SK-N-SH treated with all-trans-retinoic acid at 6 μM for 48 hours (cell line): ENCODE measurements around the gene NPLOC4.

Experiments used
- ATAC-seq: fragments of 200-7000 bp; cut with Tn5 transposase; 3 replicates; pipeline ENCODE4 v1.9.1; 2020; ENCODE audit warnings: mild to moderate bottlenecking, moderate library complexity
- ARNTL ChIP-seq: fragments of 450-650 bp; formaldehyde crosslinking; IDR thresholded peaks from 2 replicates; pipeline ENCODE4 v1.5.0; 2020; ENCODE audit warnings: low read depth, mild to moderate bottlenecking, moderate library complexity, borderline replicate concordance
- BACH2 ChIP-seq: fragments of 250-450 bp; sonication (Bioruptor Pico); IDR thresholded peaks from 2 replicates; pipeline ENCODE4 v1.9.0; 2021; ENCODE audit warnings: mild to moderate bottlenecking, borderline replicate concordance
- CREB5 ChIP-seq: fragments of 250-450 bp; sonication (Bioruptor Pico); IDR thresholded peaks from 2 replicates; pipeline ENCODE4 v1.5.1; 2020; ENCODE audit warnings: low read depth, mild to moderate bottlenecking, moderate library complexity
- CSRNP3 ChIP-seq: fragments of 250-450 bp; sonication (Bioruptor Pico); IDR thresholded peaks from 2 replicates; pipeline ENCODE4 v1.5.1; 2021; ENCODE audit warnings: mild to moderate bottlenecking, moderate library complexity
- GLIS3 ChIP-seq: fragments of 250-450 bp; sonication (Bioruptor Pico); IDR thresholded peaks from 2 replicates; pipeline ENCODE4 v1.5.0; 2020; ENCODE audit warnings: mild to moderate bottlenecking, moderate library complexity
- ISL1 ChIP-seq: fragments of 250-450 bp; sonication (Bioruptor Pico); IDR thresholded peaks from 2 replicates; pipeline ENCODE4 v2.1.2; 2022; ENCODE audit warnings: mild to moderate bottlenecking, moderate library complexity
- PATZ1 ChIP-seq: fragments of 250-450 bp; sonication (Bioruptor Pico); IDR thresholded peaks from 2 replicates; pipeline ENCODE4 v1.8.0; 2020; ENCODE audit warnings: mild to moderate bottlenecking, moderate library complexity, borderline replicate concordance
- POU6F1 ChIP-seq: fragments of 250-450 bp; sonication (Bioruptor Pico); IDR thresholded peaks from 2 replicates; pipeline ENCODE4 v1.8.0; 2021; ENCODE audit warnings: low read depth, mild to moderate bottlenecking, moderate library complexity, borderline replicate concordance
- PPARA ChIP-seq: fragments of 250-450 bp; sonication (Bioruptor Pico); IDR thresholded peaks from 2 replicates; pipeline ENCODE4 v1.5.0; 2020; ENCODE audit warnings: mild to moderate bottlenecking, borderline replicate concordance
- RARB ChIP-seq: fragments of 250-450 bp; sonication (Bioruptor Pico); IDR thresholded peaks from 2 replicates; pipeline ENCODE4 v1.8.0; 2021; ENCODE audit warnings: mild to moderate bottlenecking, moderate library complexity
- SNAI2 ChIP-seq: fragments of 250-450 bp; sonication (Bioruptor Pico); IDR thresholded peaks from 2 replicates; pipeline ENCODE4 v1.5.0; 2020; ENCODE audit warnings: mild to moderate bottlenecking, moderate library complexity
- TCF4 ChIP-seq: fragments of 250-450 bp; sonication (Bioruptor Pico); IDR thresholded peaks from 2 replicates; pipeline ENCODE4 v1.8.0; 2021; ENCODE audit warnings: mild to moderate bottlenecking, moderate library complexity, borderline replicate concordance
- TSHZ2 ChIP-seq: fragments of 250-450 bp; sonication (Bioruptor Pico); IDR thresholded peaks from 2 replicates; pipeline ENCODE4 v1.5.0; 2020; ENCODE audit warnings: mild to moderate bottlenecking, moderate library complexity
- ZC3H10 ChIP-seq: fragments of 250-450 bp; sonication (Bioruptor Pico); IDR thresholded peaks from 2 replicates; pipeline ENCODE4 v1.5.1; 2021; ENCODE audit warnings: mild to moderate bottlenecking, moderate library complexity
- ZFP3 ChIP-seq: fragments of 250-450 bp; sonication (Bioruptor Pico); IDR thresholded peaks from 2 replicates; pipeline ENCODE4 v1.5.0; 2020; ENCODE audit warnings: mild to moderate bottlenecking, moderate library complexity
- ZFP30 ChIP-seq: fragments of 450-650 bp; formaldehyde crosslinking; IDR thresholded peaks from 2 replicates; pipeline ENCODE4 v1.5.0; 2022; ENCODE audit warnings: mild to moderate bottlenecking, moderate library complexity
- ZNF565 ChIP-seq: fragments of 450-650 bp; formaldehyde crosslinking; conservative IDR thresholded peaks from 2 replicates; pipeline ENCODE4 v1.5.0; 2020; ENCODE audit warnings: low read depth, mild to moderate bottlenecking, moderate library complexity
- ZNF70 ChIP-seq: fragments of 450-650 bp; formaldehyde crosslinking; IDR thresholded peaks from 2 replicates; pipeline ENCODE4 v1.5.0; 2020; ENCODE audit warnings: mild to moderate bottlenecking, moderate library complexity
- ZNF8 ChIP-seq: fragments of 450-650 bp; formaldehyde crosslinking; IDR thresholded peaks from 2 replicates; pipeline ENCODE4 v1.5.0; 2020; ENCODE audit warnings: mild to moderate bottlenecking, moderate library complexity

The NPLOC4 gene

GRCh38 chr17:81666342-81667191, 29.7 kb upstream of the NPLOC4 start, which contains the start of the genes CCDC137 and OXLD1:
CCDC137 (plus strand) TSS chr17:81666737; CDS start chr17:81666767, 30 bp downstream.
OXLD1 (minus strand) TSS chr17:81666605; CDS start chr17:81666577, 28 bp downstream.
- no peak for TF ChIP-seq ZFP30 (CRISPR knock-in tag)
- 0 out of 2 replicates have a peak, but pooled peaks have one; percentile 36 for TF ChIP-seq TSHZ2
- TF ChIP-seq GLIS3 (CRISPR knock-in tag): peak; percentile 82; the same call in 1 of the 2 replicates
- ATAC-seq: peak; percentile 99

- peak; percentile 42; the same call in 2 of the 3 replicates for ATAC-seq
- TF ChIP-seq ZNF70 (CRISPR knock-in tag) (no peak), ZC3H10 (CRISPR knock-in tag) (no peak), PPARA (CRISPR knock-in tag) (no peak), ZFP3 (CRISPR knock-in tag) (no peak), RARB (CRISPR knock-in tag) (no peak), ISL1 (CRISPR knock-in tag) (no peak), ARNTL (no peak), POU6F1 (no peak), GLIS3 (CRISPR knock-in tag) (no peak), ZNF565 (CRISPR knock-in tag) (no peak), SNAI2 (CRISPR knock-in tag) (no peak), BACH2 (CRISPR knock-in tag) (no peak), TSHZ2 (no peak), TCF4 (CRISPR knock-in tag) (no peak), PATZ1 (CRISPR knock-in tag) (no peak), CREB5 (CRISPR knock-in tag) (no peak), CSRNP3 (CRISPR knock-in tag) (no peak), ZNF8 (CRISPR knock-in tag) (no peak), ZFP30 (CRISPR knock-in tag) (no peak)
- TF ChIP-seq, all 23 proteins: peak for 0
These were observed 29.1 kb upstream of the NPLOC4 start for GRCh38 chr17:81666092-81666341.
